Measurements from ENCODE around the gene FZD7. TPM values are rescaled to one million over a fixed set of nuclear protein-coding genes. Genes with fewer than 3 reads are reported as not detected.

FZD7 gene
- total RNA-seq, 2 donors from 2014 or later = 16.1 to 26.1 TPM

- no peak for DNase-seq (ENCODE audit: low spot score)
- Histone ChIP-seq H3K4me1 (replicated peaks) (no peaks in the 10 kb centered on the region), H3K9me3 (no peaks in the 10 kb centered on the region), H3K4me3 (no peak overlapping the region), H3K27me3 (replicated peaks; ENCODE audit: insufficient read depth) (no peaks in the 10 kb centered on the region), H3K36me3 (no peaks in the 10 kb centered on the region), H3K27ac (no peak overlapping the region)
- 76% methylated on average over 3 of the region's 3 CpGs for WGBS
- intact Hi-C loops (cut with DNase I) = no loop called here
- TF ChIP-seq POLR2A (IDR thresholded peaks at IDR 0.05) (no peak), POLR2AphosphoS5 (IDR thresholded peaks at IDR 0.05) (no peak)
- TF ChIP-seq, protein P1, sequence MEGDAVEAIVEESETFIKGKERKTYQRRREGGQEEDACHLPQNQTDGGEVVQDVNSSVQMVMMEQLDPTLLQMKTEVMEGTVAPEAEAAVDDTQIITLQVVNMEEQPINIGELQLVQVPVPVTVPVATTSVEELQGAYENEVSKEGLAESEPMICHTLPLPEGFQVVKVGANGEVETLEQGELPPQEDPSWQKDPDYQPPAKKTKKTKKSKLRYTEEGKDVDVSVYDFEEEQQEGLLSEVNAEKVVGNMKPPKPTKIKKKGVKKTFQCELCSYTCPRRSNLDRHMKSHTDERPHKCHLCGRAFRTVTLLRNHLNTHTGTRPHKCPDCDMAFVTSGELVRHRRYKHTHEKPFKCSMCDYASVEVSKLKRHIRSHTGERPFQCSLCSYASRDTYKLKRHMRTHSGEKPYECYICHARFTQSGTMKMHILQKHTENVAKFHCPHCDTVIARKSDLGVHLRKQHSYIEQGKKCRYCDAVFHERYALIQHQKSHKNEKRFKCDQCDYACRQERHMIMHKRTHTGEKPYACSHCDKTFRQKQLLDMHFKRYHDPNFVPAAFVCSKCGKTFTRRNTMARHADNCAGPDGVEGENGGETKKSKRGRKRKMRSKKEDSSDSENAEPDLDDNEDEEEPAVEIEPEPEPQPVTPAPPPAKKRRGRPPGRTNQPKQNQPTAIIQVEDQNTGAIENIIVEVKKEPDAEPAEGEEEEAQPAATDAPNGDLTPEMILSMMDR (IDR thresholded peaks at IDR 0.05) = no peak
Observed at GRCh38 chr2:202015471-202015870, 18.2 kb upstream of the FZD7 start.

- Histone ChIP-seq H3K27ac (no peak overlapping the region), H3K27me3 (replicated peaks; ENCODE audit: insufficient read depth) (no peaks in the 10 kb centered on the region), H3K4me1 (replicated peaks) (no peaks in the 10 kb centered on the region), H3K9me3 (no peaks in the 10 kb centered on the region), H3K36me3 (no peaks in the 10 kb centered on the region), H3K4me3 (no peak overlapping the region)
- TF ChIP-seq POLR2A (IDR thresholded peaks at IDR 0.05) (no peak), POLR2AphosphoS5 (IDR thresholded peaks at IDR 0.05) (peak; percentile 59)
- TF ChIP-seq, protein P1 (IDR thresholded peaks at IDR 0.05) = no peak
- DNase-seq (ENCODE audit: low spot score) = peak; percentile 62
- 59% methylated on average over 5 of the region's 5 CpGs for WGBS
- intact Hi-C loops (cut with DNase I) = no loop called here
Observed at GRCh38 chr2:202016579-202017227, 17.0 kb upstream of the FZD7 start.

DNA sequence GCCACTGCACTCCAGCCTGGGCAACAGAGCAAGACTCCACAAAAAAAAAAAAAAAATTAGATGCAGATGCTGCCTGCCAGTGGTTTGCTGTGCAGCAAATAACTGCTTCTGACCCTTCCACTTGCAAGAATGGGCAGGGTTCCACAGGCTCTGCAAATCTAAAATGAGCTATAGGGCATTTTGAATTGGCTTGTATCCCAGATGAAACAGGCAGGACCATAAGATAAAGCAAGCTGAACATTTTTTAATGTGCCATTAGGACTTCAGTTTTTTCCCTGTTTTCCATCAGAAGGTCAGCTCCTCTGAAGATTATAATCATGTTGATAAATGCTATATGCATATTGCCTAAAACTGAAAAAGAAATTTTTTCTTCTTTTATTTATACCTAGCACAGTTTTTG is 15.7 kb upstream of the FZD7 start:
- no peaks in the 10 kb centered on the region for H3K4me1 ChIP-seq (replicated peaks)
- no peaks in the 10 kb centered on the region for H3K27me3 ChIP-seq (replicated peaks; ENCODE audit: insufficient read depth)
- no peaks in the 10 kb centered on the region for H3K36me3 ChIP-seq
- no peak overlapping the region for H3K27ac ChIP-seq
- DNase-seq (ENCODE audit: low spot score) = no peak
- H3K9me3 ChIP-seq = no peaks in the 10 kb centered on the region
- intact Hi-C loops (cut with DNase I) = no loop called here
- no peak overlapping the region for H3K4me3 ChIP-seq
- TF ChIP-seq, protein P1 (IDR thresholded peaks at IDR 0.05) = no peak
- no peak for TF ChIP-seq POLR2AphosphoS5 (IDR thresholded peaks at IDR 0.05)
- TF ChIP-seq POLR2A (IDR thresholded peaks at IDR 0.05) = no peak

- Histone ChIP-seq H3K36me3 (no peaks in the 10 kb centered on the region), H3K9me3 (no peaks in the 10 kb centered on the region), H3K27ac (no peak overlapping the region), H3K4me3 (no peak overlapping the region), H3K4me1 (replicated peaks) (no peaks in the 10 kb centered on the region), H3K27me3 (replicated peaks; ENCODE audit: insufficient read depth) (no peaks in the 10 kb centered on the region)
- TF ChIP-seq, protein P1 (IDR thresholded peaks at IDR 0.05) = no peak
- TF ChIP-seq POLR2AphosphoS5 (IDR thresholded peaks at IDR 0.05) = no peak
- no peak for TF ChIP-seq POLR2A (IDR thresholded peaks at IDR 0.05)
- no peak for DNase-seq (ENCODE audit: low spot score)
- intact Hi-C loops (cut with DNase I) = no loop called here
- 20% methylated on average over 2 of the region's 2 CpGs for WGBS
Observed at GRCh38 chr2:202018950-202019349, 14.7 kb upstream of the FZD7 start.

DNA sequence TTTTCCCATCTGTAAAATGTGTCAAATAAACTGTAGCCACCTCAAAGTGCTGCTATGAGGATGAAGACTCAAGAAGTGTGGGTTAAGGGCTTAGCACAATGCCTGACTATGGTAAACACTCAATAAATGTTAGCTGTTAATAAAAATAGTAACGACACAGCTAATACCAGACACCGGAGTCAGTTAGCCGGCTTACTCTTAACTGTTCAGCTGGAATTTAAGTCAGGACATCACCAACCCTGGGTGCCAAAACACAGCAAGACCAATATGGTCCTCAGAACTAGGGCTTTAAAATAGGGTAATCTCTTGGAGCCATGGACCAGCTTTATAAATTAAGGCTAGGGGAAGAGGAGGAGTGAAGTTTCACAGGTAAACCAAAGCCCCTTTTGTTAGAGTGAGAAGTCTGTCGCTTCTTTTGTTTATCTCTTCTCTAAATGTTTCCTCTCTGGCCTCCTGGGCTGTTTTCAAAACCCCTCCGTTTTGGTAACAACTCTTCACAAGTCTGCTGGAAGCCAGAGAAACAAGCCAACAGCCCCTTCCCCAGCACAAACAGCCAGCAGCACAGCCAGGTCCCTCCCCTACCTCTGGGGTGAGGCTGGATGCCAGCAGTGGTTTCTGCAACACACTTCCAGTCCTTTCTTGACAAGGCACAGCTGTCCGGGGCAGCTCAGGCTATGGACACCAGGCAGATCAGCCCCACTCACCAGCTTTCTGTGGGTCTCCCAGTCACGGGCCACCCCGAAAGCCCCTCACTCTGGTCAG is 13.8 kb upstream of the FZD7 start:
- DNase-seq (ENCODE audit: low spot score) = no peak
- 46% methylated on average over 8 of the region's 8 CpGs for WGBS
- Histone ChIP-seq H3K9me3 (no peaks in the 10 kb centered on the region), H3K36me3 (no peaks in the 10 kb centered on the region), H3K27me3 (replicated peaks; ENCODE audit: insufficient read depth) (no peaks in the 10 kb centered on the region), H3K4me1 (replicated peaks) (no peaks in the 10 kb centered on the region), H3K4me3 (no peak overlapping the region), H3K27ac (no peak overlapping the region)
- TF ChIP-seq, protein P1 (IDR thresholded peaks at IDR 0.05) = no peak
- TF ChIP-seq POLR2AphosphoS5 (IDR thresholded peaks at IDR 0.05) (no peak), POLR2A (IDR thresholded peaks at IDR 0.05) (no peak)
- intact Hi-C loops (cut with DNase I) = no loop called here
